AG08396 (cell line): ENCODE measurements around the gene GABRG3.

ENCODE experiments used
- DNase-seq: peaks from one replicate; pipeline ENCODE4 v3.0.0; 2012; ENCODE audit warnings: low spot score, mixed read lengths

GABRG3 gene

DNA sequence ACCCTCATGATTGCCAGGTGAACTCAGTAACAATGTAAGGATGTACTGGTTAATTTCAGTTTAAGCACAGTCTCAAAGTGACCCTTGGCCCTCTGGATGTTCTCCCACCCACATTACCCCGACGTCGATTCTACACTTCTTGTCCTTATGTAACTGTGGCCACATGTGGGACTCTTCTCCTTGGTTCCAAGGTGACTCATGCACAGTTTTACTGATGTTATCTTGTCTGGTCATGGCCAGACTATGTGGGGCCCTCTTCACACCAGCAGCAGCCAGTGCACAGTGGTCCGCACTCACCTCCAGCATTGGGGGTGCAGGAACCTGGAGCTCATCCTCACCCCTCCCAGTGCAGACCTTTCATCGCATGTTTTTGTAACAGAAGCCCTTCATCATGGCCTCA lies 608.8 kb downstream of the GABRG3 start:
- DNase-seq = no peak

DNA sequence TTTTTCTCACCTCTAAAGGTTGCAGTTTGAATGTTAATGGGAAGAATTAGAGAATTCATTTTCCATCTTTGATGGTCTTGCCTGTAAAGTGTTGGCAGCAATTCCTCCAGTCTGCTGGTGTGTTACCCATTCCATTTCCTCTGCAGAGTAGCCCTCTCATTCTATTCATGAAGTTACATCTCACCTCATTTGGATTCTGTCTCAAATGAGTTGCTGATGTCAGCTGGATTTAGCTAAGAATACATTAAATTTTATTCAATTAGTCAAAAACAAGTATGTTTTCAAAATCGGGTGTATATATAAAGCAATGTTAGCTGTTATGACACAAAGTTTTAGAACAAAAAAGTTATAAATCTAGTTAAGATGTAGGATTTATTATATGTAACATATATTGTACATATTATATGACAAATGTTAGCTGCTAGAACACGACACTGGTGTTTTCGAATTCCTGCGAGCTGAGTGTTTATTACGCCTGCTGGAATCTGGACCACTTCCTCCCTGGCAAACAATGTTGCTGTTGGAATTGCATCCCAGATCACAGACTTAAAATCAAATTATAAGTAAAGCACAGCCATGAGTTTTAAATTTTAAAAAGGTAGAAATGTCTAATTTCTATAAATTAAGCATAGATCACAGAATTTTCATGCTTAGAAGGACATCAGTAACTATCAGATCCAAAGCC lies 611.9 kb downstream of the GABRG3 start:
- DNase-seq = no peak

DNA sequence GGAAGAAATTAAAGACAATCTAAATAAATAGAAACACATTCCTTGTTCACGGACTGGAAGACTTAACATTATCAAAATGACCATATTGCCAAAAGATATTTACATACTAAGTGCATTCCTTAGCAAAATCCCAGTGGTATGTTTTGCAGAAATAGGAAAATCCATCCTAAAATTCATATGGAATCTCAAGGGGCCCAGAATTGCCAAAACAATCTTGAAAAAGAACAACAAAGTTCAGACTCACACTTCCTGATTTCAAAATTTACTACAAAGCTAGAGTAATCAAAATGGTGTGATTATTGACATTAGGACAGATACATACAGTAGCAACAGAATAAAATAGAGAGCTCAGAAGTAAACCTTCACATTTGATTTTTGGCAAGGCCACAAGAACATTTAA lies 612.7 kb downstream of the GABRG3 start:
- no peak for DNase-seq

DNA sequence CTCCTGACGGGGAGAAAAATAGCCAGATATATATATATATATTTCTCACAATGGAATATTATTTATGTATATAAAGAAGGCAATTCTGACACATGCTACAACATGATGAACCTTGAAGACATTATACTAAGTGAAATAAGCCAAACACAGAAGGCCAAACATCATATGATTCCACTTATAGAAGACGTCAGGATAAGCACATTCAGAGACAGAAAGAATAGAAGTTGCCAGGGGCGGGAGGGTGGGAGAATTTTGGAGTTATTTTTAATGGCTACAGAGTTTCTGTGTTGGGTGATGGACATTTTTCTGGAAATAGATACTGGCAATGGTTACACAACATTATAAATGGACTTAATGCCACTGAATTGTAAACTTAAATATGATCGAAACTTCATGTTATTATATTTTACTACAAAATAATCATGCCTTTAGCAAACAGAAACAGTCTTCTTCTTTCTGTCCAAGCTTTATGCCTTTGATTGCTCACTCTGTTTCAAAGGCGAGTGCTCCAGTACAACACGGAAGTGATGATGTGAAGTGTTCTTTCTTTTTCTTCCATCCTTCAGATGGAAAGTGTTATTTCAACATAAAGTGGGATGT lies 614.2 kb downstream of the GABRG3 start:
- no peak for DNase-seq

DNA sequence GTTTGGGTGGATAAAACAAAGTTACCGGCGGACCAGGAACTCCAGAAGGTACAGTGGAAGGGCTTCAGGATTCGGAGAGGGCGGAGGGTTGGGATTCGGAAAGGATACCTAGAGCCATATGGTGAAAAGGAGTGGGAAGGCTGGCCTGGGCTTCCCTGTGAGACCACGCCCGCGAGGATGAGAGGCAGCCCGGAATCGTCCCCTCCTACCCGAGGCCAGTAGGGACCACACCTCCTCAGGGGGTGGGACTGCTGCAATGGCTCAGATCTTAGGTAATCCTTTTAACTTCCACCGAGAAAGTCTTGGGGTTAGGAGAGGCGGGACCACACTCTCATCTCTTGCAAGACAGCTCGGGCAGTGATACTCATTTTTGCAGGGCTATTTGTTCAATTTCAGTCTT lies 616.8 kb downstream of the GABRG3 start:
- no peak for DNase-seq

DNA sequence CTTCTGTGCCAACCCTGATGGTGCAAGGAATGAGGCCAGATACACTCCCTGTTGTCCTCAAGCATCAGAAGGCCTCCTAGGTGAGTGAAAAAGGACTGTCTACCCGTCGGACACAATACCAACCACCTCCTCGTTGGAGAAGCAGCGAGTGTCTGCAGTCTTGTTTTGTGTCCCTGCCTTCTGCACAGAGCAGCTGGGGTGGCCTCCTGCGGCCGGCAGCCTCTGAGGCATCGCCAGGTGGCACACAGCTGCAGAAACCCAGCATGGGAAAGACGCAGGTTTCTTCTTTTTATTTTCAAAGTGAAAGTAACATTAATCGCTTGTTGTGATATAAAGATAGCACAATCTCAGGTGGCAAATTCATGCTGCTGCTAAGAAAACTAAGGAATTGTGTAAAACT lies 618.3 kb downstream of the GABRG3 start:
- DNase-seq = no peak

DNA sequence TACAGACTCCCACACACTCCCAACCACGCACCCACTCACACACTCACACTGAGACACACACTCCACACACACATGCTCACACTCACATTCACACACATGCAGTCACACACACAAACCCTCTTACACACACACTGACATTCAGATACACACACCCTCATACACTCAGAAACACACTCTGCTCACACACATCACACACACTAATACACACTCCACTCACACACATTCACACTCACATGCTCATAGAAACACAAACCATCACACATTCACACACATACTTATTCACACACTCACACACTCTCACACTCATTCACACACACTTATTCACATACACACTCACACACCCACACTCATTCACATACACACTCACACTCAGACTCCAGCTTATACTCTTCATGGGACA lies 618.8 kb downstream of the GABRG3 start:
- no peak for DNase-seq
